GM20000 (cell line): ENCODE measurements around the gene PTPN14.

ENCODE experiments used
- DNase-seq: peaks from one replicate; pipeline ENCODE4 v3.0.0; 2012; ENCODE audit warnings: low spot score
- CTCF ChIP-seq: IDR thresholded peaks from 2 replicates; pipeline ENCODE4 v1.5.1; 2012; ENCODE audit warnings: mild to moderate bottlenecking, control low read depth; ENCODE audit errors: extremely low read depth, missing control alignments

The PTPN14 gene

DNA sequence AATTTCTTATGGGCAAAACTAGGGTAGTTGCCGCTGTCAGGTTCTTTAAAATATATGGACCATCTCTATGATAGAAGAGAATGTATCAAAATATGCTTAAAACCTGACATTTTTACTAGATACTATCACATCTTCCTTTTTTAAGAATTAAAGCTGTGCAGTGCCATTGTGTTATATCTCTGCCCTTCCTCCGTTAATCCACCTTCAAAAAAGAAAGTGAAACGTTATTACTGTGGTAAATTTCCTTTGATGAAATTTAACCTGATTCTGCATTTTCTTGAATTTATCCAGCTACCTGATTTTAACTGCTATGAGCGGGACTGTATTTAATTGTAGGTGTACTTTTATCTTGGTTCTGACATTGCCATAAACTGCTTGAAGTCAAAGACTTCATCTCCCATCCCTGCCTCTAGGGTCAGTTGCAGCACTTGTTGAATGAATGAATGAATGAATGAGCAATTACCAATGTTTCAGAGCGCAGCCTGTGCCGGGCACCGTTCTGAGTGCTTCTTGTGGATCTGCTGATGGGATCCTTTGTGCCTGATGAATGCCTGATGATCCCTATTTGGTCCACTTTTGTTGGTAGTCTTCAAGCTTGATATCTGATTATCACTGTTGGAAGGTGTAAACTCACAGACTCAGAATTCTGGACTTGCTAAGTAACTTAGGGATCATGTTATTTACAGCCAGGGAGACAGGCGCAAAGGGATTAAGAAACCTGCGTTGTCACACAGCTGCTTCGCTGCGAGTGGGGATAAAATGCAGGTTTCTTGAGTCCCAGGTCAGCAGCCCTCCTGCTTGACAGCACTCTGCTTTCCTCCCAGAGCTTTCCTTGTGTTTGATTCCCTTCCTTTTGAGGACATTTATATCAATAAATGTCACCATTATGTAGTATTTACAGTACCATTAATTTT, 240.4 kb downstream of the PTPN14 start:
- DNase-seq, result no peak
- no peak for TF ChIP-seq CTCF

- DNase-seq, result no peak
- no peak for TF ChIP-seq CTCF
Measured at GRCh38 chr1:214310010-214310409, 241.4 kb downstream of the PTPN14 start.

DNA sequence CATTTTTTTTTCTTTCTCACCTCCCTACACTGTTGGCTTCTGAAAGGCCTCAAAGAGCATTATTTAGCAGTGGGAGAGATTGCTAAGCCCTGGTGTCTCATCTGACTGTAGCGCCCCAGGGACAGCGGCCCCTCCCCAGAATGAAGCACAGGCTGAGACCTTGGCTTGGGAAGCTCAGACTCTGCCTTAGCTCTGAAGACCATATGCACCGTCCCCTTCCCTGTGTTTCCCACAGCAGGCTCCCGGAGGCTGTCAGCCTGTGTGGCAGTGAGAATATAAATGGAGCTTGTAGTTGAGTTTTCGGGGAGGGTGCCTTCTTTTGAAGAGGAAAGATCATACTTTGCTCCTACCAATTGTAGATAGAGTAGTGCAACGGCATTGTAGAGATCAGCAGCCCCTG, 245.1 kb downstream of the PTPN14 start:
- no peak for DNase-seq
- no peak for TF ChIP-seq CTCF

DNA sequence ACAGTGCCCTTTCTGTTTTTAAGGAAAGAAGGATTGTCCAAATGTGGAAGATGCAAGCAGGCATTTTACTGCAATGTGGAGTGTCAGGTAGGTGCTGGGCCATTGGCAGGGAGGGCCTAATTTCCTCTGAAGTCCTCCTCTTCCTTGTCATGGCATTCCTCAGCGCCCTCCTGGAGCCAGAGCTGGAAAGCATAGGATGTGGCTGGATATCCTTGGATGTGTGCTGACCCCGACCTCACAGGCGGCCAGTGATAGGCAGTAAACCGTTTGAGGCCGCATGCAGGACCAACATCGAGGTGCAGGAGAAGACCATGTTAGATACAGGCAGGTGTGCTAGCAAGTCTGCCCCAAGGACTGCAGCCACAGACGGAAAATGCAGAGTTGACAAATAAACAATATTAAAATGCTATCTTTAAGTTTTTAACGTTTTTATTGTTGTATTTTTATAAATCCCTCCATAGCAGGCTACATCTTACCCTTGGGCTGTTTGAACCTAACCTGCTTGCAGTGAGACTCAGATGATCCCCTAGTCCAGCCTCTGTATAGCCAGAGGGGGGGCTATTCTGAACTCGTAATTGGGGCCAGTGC, 246.1 kb downstream of the PTPN14 start:
- no peak for DNase-seq
- TF ChIP-seq CTCF, result no peak

- TF ChIP-seq CTCF, result no peak
- DNase-seq, result no peak
Measured at GRCh38 chr1:214303141-214303930, 248.1 kb downstream of the PTPN14 start.

- TF ChIP-seq CTCF, result no peak
- no peak for DNase-seq
Measured at GRCh38 chr1:214301526-214301925, 249.9 kb downstream of the PTPN14 start.
